ENCODE results near the gene YIF1B.

The YIF1B gene

DNA sequence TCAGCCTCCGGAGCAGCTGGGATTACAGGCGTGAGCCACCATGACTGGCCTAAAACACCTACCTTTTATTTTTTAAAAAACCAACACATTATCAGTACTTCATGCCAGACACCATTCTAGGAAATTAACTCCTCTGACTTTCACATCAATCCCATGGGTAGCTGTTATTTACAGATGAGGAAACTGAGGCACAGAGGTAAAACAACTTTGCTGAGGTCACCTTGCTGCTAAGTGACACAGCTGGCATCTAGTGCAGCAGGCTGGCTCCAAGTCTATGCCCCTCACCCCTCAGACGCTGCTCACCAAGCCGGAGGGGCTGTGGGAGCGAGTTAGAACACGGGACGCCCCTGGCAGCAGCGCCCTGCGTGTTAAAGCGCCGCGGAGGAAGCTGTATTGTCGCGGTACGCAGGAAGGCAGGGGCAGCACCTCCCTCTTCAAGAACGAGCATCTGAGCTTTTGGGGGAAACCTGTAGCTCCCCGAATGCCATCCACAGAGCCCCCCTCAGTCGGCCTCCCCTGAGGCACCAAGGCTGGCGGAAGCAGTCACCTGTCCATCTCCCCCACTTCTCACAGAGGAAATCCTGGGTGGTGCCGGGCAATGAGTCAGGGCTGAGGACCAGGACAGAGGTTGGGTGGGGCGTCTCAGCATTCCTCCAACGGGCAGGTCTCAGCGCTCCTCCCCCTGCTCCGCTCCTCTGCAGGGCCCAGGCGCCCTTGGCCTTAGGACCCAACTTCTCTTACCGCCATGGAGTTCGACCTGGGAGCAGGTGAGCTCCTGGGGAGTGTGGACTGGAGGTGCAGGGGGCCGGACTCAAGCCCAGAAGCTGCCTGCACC, 12.0 kb downstream of the YIF1B start, which contains the start of gene C19orf33:
Gene C19orf33 (plus strand): TSS at position 735 of the 835 bp plus-strand sequence. CDS start 11 bp downstream, at position 746.
- DNase-seq: no peak

DNA sequence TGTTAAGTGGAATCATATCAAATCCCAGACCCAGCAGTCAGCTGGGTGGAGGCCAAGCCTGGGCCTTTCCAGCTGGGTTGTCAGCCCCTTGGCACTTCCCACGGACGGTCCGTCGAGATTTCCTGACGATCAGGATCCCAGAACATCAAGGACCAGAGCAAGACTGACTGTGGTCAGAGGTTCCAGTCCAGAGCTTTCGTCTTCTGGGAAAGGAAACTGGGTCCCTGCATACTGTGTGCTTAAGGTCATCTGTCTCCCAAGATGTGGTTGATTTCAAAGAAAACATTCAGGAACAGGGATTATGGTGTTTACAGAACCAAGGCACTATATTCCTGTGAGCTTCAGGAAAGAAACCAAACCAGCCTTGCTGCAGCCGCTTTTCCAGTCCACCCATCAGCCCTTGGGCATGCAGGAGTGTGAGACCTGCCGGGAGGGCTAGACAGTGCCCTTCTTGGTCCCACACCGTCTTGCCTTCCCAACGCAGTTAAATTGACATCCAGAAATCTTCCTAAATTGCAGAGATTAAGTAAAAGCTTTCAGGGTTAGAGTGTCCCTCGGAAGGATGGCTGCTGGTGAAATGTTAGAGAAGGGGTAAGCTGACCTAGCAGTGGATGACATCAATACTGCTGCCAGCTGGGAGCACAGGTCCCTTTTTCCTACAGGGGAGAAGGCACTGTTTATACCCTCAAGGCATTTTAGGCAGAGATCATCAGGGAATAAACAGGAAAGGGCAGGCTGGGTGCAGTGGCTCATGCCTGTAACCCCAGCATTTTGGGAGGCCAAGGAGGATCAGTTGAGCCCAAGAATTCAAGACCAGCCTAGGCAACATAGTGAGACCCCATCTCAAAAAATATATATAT, 16.7 kb downstream of the YIF1B start:
- no peak for DNase-seq

GRCh38 chr19:38294090-38294489, 21.7 kb downstream of the YIF1B start:
- no peak for DNase-seq

- no peak for DNase-seq
Measured at GRCh38 chr19:38293281-38293680, 22.5 kb downstream of the YIF1B start.

GRCh38 chr19:38291855-38292254, 23.9 kb downstream of the YIF1B start:
- DNase-seq: no peak

DNA sequence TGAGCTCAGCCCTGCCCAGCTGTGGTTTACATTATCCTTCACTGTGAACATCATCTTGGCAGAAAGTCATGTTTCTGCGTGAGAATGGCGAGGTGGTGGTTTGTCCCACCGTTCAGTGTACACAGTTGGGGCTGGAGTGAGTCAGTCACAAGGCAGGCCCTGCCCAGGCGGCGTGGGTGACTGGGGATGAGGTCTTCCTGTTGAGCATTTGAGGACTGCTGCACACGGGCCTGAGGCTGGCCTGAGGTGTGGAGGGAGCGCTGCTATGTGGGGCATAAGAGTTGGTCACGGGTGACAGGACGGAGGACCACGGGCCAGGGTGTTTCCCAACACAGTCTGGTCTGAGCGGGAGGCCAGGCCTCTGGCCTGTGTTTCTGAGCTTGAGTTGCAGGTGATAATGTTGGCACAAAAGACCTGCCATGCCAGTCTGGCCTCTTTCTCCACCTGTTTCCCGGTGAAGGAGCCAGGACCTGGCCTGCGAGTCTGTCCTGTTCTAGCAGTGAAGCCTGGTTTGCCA, 25.1 kb downstream of the YIF1B start:
- DNase-seq: no peak

- no peak for DNase-seq
Measured at GRCh38 chr19:38289955-38290354, 25.8 kb downstream of the YIF1B start.

GRCh38 chr19:38288123-38288855, 27.5 kb downstream of the YIF1B start:
- no peak for DNase-seq

- no peak for DNase-seq
Measured at GRCh38 chr19:38287604-38288003, 28.1 kb downstream of the YIF1B start.

- DNase-seq: no peak
Measured at GRCh38 chr19:38285567-38285966, 30.2 kb downstream of the YIF1B start.

GRCh38 chr19:38284422-38284821, 31.3 kb downstream of the YIF1B start:
- DNase-seq: no peak

- no peak for DNase-seq
Measured at GRCh38 chr19:38283271-38283670, 32.5 kb downstream of the YIF1B start.

GRCh38 chr19:38281811-38282566, 33.8 kb downstream of the YIF1B start:
- no peak for DNase-seq

DNA sequence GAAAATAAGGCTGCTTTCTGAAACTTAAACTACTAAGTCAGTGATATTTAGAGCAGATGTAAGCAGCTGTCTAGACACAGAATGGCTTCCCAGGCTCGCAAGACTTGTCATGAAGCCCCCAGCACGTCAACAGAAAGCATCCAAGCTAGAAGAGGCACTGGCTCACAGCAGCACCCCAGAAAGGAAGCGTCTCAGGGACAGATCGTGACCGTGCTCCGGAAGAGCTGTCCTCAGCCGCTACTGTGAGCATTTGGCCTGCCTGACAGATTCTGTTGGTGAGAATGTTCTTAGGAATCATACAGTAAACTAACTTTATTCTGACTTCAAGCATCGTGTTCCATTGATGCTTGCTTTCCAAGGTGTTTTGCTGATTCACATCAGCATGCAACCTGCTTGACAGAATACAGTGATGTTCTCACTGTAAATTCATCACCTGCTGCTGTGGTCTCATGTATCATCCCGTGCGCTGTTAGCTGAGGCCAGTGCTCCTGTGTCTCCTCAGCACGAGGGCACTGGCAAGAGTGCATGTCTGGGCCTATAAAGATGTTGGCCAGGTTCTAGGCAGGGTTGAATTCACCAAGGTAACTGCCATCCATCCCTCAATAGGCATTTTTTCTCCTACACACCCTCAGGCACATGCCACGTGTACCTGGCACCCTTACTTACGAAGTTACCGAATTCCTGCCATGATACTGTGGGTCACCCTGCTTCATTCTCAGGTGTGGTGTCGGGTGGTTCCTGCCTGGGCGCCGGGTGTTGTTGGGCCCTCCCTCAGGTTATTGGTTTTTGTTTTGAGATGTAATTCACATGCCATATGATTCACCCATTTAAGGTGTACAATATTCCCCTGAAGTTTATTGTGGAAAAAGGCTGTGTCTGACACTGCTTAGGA, 35.5 kb downstream of the YIF1B start:
- no peak for DNase-seq

- DNase-seq: no peak
Measured at GRCh38 chr19:38278751-38279150, 37.0 kb downstream of the YIF1B start.

DNA sequence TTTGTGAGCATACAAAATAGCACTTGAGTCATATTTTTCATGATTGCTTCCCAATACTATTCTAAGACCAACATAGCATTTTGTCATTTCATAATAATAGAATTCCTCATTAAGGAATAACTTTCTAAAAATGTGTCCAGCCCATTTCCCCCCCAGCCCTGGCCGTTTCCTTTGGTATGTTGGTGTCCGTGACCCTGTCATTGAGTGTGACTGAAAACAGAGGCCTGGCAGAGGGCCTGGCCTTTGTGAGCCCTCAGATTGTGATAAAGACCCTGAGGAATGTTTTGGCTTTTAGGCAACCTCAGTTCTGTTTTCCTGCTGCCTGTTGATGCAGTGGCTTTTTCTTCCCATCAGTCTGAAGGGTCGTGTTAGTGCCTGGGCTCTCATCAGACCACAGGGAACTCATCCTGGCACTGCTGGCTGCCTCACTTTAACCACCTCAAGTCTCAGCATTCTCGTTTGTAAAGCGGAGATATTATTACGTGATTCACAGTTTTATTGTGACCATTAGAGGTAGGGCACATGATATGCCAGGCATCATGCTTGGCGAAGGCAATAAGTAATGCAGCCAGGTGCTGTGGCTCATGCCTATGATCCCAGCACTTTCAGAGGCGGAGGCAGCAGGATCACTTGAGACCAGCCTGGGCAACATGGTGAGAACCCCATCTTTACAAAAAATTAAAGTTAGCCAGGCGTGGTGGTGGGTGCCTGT, 37.6 kb downstream of the YIF1B start:
- DNase-seq: no peak

GRCh38 chr19:38277549-38277948, 38.2 kb downstream of the YIF1B start:
- no peak for DNase-seq

GRCh38 chr19:38276942-38277517, 38.7 kb downstream of the YIF1B start:
- no peak for DNase-seq

DNA sequence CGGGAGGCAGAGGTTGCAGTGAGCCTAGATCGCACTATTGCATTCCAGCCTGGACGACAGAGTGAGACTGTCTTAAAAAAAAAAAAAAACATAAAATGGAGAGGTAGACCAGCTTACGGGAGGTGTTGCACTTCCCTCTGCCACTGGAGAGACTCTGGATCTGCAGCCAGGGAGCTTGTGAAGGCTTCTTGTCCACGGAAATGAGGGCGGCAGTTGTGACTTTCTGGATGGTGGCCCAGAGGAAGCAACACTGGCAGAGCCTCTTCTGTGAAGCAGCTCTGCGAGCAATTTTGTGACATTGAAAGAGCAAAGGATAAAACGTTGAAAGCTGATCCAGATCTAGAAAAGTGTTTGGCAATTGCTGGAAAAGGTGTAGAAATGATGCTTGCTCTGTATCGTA, 41.0 kb downstream of the YIF1B start:
- DNase-seq: no peak

DNA sequence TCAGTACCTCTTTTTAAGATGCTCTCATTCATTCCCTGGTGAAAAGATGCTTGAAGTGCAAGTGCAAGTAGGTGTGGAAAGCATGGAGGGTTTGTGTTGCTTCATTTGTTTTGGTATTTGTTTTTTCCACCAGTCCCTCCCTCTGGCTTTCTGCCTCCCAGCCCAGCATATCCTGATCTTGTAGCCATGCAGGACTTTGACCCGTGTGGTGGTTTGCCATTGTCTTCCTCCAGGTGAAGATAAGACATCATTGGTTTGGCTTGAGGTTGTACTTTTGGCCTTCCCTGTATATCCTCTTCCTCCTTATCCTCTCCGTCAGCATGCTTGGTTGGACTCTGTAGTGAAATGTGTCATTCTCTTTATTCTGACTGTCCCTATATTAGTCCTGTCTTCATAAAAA, 42.2 kb downstream of the YIF1B start:
- no peak for DNase-seq

All from activated CD4-positive, alpha-beta T cell treated with anti-CD3 and anti-CD28 coated beads for 1 hour (primary cell).